ENCODE data around the gene DOCK1.

Gene DOCK1

GRCh38 chr10:127046975-127047877, 142.0 kb downstream of the DOCK1 start:
- no peak for DNase-seq (ENCODE audit: low read depth)
- no peak overlapping the region for H3K4me3 ChIP-seq (ENCODE audit: low read length)
- no peak for TF ChIP-seq CTCF (IDR thresholded peaks at IDR 0.05; ENCODE audit: insufficient read depth, low read depth, low read length, missing control alignments)

GRCh38 chr10:127047878-127048238, 142.6 kb downstream of the DOCK1 start:
- DNase-seq (ENCODE audit: low read depth), result no peak
- TF ChIP-seq CTCF (IDR thresholded peaks at IDR 0.05; ENCODE audit: insufficient read depth, low read depth, low read length, missing control alignments), result no peak
- no peak overlapping the region for H3K4me3 ChIP-seq (ENCODE audit: low read length)

- DNase-seq (ENCODE audit: low read depth), result no peak
- no peak for TF ChIP-seq CTCF (IDR thresholded peaks at IDR 0.05; ENCODE audit: insufficient read depth, low read depth, low read length, missing control alignments)
- H3K4me3 ChIP-seq (ENCODE audit: low read length), result no peak overlapping the region
These were observed 143.4 kb downstream of the DOCK1 start for GRCh38 chr10:127048630-127049029.

- no peak for DNase-seq (ENCODE audit: low read depth)
- no peak overlapping the region for H3K4me3 ChIP-seq (ENCODE audit: low read length)
- no peak for TF ChIP-seq CTCF (IDR thresholded peaks at IDR 0.05; ENCODE audit: insufficient read depth, low read depth, low read length, missing control alignments)
These were observed 146.8 kb downstream of the DOCK1 start for GRCh38 chr10:127052001-127052400.

- no peak for TF ChIP-seq CTCF (IDR thresholded peaks at IDR 0.05; ENCODE audit: insufficient read depth, low read depth, low read length, missing control alignments)
These were observed 150.0 kb downstream of the DOCK1 start for GRCh38 chr10:127055263-127055662.

GRCh38 chr10:127059314-127059713, 154.1 kb downstream of the DOCK1 start:
- no peak for TF ChIP-seq CTCF (IDR thresholded peaks at IDR 0.05; ENCODE audit: insufficient read depth, low read depth, low read length, missing control alignments)
- H3K4me3 ChIP-seq (ENCODE audit: low read length), result no peak overlapping the region
- DNase-seq (ENCODE audit: low read depth), result no peak

More at GRCh38 chr10:127055263-127055662, 150.0 kb downstream of the DOCK1 start:
- H3K4me3 ChIP-seq (ENCODE audit: low read length), result no peak overlapping the region
- no peak for DNase-seq (ENCODE audit: low read depth)

- DNase-seq (ENCODE audit: low read depth), result no peak
- TF ChIP-seq CTCF (IDR thresholded peaks at IDR 0.05; ENCODE audit: insufficient read depth, low read depth, low read length, missing control alignments), result no peak
- H3K4me3 ChIP-seq (ENCODE audit: low read length), result no peak overlapping the region
These were observed 158.5 kb downstream of the DOCK1 start for GRCh38 chr10:127063762-127064161.

Measured in epithelial cell of esophagus (primary cell).